GM19035 (cell line): Measurements from ENCODE around the gene CNDP2.

ENCODE experiments used
- ATAC-seq: cut with Tn5 transposase; IDR thresholded peaks from one replicate; pipeline ENCODE4 v1.9.1; 2021; ENCODE audit not compliant: unreplicated experiment

Gene CNDP2

GRCh38 chr18:74495581-74496507 lies at the start of gene CNDP2:
Gene CNDP2, plus strand, starts transcription at chr18:74496363. Its CDS starts 3,611 bp downstream, at chr18:74499974.
- peak; percentile 76 for ATAC-seq

GRCh38 chr18:74446631-74447403 lies 49.3 kb upstream of the CNDP2 start:
- no peak for ATAC-seq

- no peak for ATAC-seq
Measured at GRCh38 chr18:74447404-74448152, 48.6 kb upstream of the CNDP2 start.

GRCh38 chr18:74450626-74451025 lies 45.5 kb upstream of the CNDP2 start:
- ATAC-seq = no peak

- no peak for ATAC-seq
Measured at GRCh38 chr18:74451148-74451547, 45.0 kb upstream of the CNDP2 start.

- no peak for ATAC-seq
Measured at GRCh38 chr18:74453016-74453566, 43.1 kb upstream of the CNDP2 start.

GRCh38 chr18:74453642-74454198 lies 42.4 kb upstream of the CNDP2 start:
- no peak for ATAC-seq

- ATAC-seq = no peak
Measured at GRCh38 chr18:74454279-74454751, 41.8 kb upstream of the CNDP2 start.

GRCh38 chr18:74455386-74455785 lies 40.8 kb upstream of the CNDP2 start:
- no peak for ATAC-seq

- no peak for ATAC-seq
Measured at GRCh38 chr18:74456017-74456348, 40.2 kb upstream of the CNDP2 start.

GRCh38 chr18:74456349-74457042 lies 39.7 kb upstream of the CNDP2 start:
- ATAC-seq = no peak

- no peak for ATAC-seq
Measured at GRCh38 chr18:74457043-74457724, 39.0 kb upstream of the CNDP2 start, which contains the start of gene DIPK1C. Gene DIPK1C, minus strand, starts transcription at chr18:74457308. Its CDS starts 49 bp downstream, at chr18:74457259.

GRCh38 chr18:74457725-74458421 lies 38.3 kb upstream of the CNDP2 start:
- ATAC-seq = no peak

- no peak for ATAC-seq
Measured at GRCh38 chr18:74459889-74460288, 36.3 kb upstream of the CNDP2 start.

GRCh38 chr18:74460825-74461224 lies 35.3 kb upstream of the CNDP2 start:
- ATAC-seq = no peak

GRCh38 chr18:74463254-74463653 lies 32.9 kb upstream of the CNDP2 start:
- ATAC-seq = no peak

GRCh38 chr18:74463983-74464382 lies 32.2 kb upstream of the CNDP2 start:
- ATAC-seq = no peak

- no peak for ATAC-seq
Measured at GRCh38 chr18:74465775-74466174, 30.4 kb upstream of the CNDP2 start.
